Fibroblast of lung (primary cell): Measurements from ENCODE around the gene ACKR4. TPM values are rescaled to one million over a fixed set of nuclear protein-coding genes. Genes with fewer than 3 reads are reported as not detected.

ENCODE experiments used
- DNase-seq, 2 donors: peaks; one replicate each; pipeline versions ENCODE4 v3.0.0 to v3.0.0-alpha.2; 2010; ENCODE audit warnings: low read depth in 2 of 2
- H2AFZ ChIP-seq: 2 replicates; pipeline ENCODE4 v1.5.1; 2012; ENCODE audit warnings: low read length, control low read depth, inconsistent platforms
- H3K27ac ChIP-seq: 2 replicates; pipeline ENCODE4 v1.5.1; 2011; ENCODE audit warnings: low read length, control low read depth; ENCODE audit not compliant: insufficient read depth
- H3K27me3 ChIP-seq: 2 replicates; pipeline ENCODE4 v1.5.1; 2011; ENCODE audit warnings: mild to moderate bottlenecking, low read length; ENCODE audit not compliant: control insufficient read depth, insufficient read depth
- H3K36me3 ChIP-seq: 2 replicates; pipeline ENCODE4 v1.5.1; 2011; ENCODE audit warnings: low read length; ENCODE audit not compliant: control insufficient read depth, insufficient read depth
- H3K4me1 ChIP-seq: 2 replicates; pipeline ENCODE4 v1.5.1; 2011; ENCODE audit warnings: low read length; ENCODE audit not compliant: control insufficient read depth, insufficient read depth; ENCODE audit errors: extremely low read depth
- H3K4me2 ChIP-seq: 2 replicates; pipeline ENCODE4 v1.5.1; 2011; ENCODE audit warnings: low read length, control low read depth; ENCODE audit not compliant: insufficient read depth; ENCODE audit errors: extremely low read depth
- H3K4me3 ChIP-seq, 4 experiments: fragments of 200-600 bp in 1 of 4; sonication (generic) in 1 of 4; replicated peaks in 1 of 4; 2 replicates each; pipeline ENCODE4 v1.5.1; 2011 to 2016; ENCODE audit warnings: low read length in 4 of 4, low read depth in 3 of 4, mild to moderate bottlenecking in 3 of 4, control low read depth in 2 of 4, inconsistent platforms in 1 of 4, mixed read lengths in 1 of 4; ENCODE audit not compliant: insufficient read depth in 1 of 4; ENCODE audit errors: control extremely low read depth in 1 of 4
- H3K79me2 ChIP-seq: 2 replicates; pipeline ENCODE4 v1.5.1; 2012; ENCODE audit warnings: mild to moderate bottlenecking, low read length, inconsistent platforms; ENCODE audit not compliant: control insufficient read depth, insufficient read depth
- H3K9ac ChIP-seq: 2 replicates; pipeline ENCODE4 v1.5.1; 2011; ENCODE audit warnings: mild to moderate bottlenecking, low read length, control low read depth; ENCODE audit not compliant: insufficient read depth
- H3K9me3 ChIP-seq: 2 replicates; pipeline ENCODE4 v1.5.1; 2012; ENCODE audit warnings: low read depth, low read length; ENCODE audit not compliant: control insufficient read depth, insufficient read depth
- H4K20me1 ChIP-seq: 2 replicates; pipeline ENCODE4 v1.5.1; 2011; ENCODE audit warnings: low read length; ENCODE audit not compliant: control insufficient read depth, insufficient read depth; ENCODE audit errors: extremely low read depth
- CTCF ChIP-seq, 2 donors: IDR thresholded peaks in 1 of 2; conservative IDR thresholded peaks in 1 of 2; 1 replicate in 1 of 2; 2 replicates in 1 of 2; pipeline ENCODE4 v1.5.1; 2011 to 2012; ENCODE audit warnings: low read length in 2 of 2, control low read depth in 1 of 2, inconsistent platforms in 1 of 2, low read depth in 1 of 2, mild to moderate bottlenecking in 1 of 2
- EZH2 ChIP-seq: IDR thresholded peaks from 2 replicates; pipeline ENCODE4 v1.5.1; 2012; ENCODE audit warnings: low read length, control low read depth, mild to moderate bottlenecking; ENCODE audit errors: missing control alignments
- polyA plus RNA-seq, 2 donors: library from polyadenylated mRNA; depleted of rRNA in 1 of 2; stranded (reverse) in 1 of 2; unstranded in 1 of 2; fragments of >200 nt; gene quantifications; 2 replicates each; pipeline ENCODE4 v1.2.1, GENCODE V29; 2011 to 2012; ENCODE audit warnings: missing spikeins in 1 of 2
- total RNA-seq: library from RNA; depleted of rRNA; stranded (reverse); fragments of >200 nt; gene quantifications from 2 replicates; pipeline ENCODE4 v1.2.1, GENCODE V29; 2014

The ACKR4 gene
- total and polyA plus RNA-seq, 2 donors (not counting 1 experiment from before 2014, with no cell fraction given): 11.6 to 14.9 TPM

GRCh38 chr3:132645058-132645457 lies 48.0 kb downstream of the ACKR4 start:
- no peak overlapping the region for H3K4me2 ChIP-seq
- H2AFZ ChIP-seq: no peak overlapping the region
- no peak overlapping the region for H3K27ac ChIP-seq
- no peaks in the 10 kb centered on the region for H3K36me3 ChIP-seq
- H3K4me3 ChIP-seq: no peak overlapping the region
- H3K27me3 ChIP-seq: no peaks in the 10 kb centered on the region
- H3K4me1 ChIP-seq: no peaks in the 10 kb centered on the region
- DNase-seq: no peak
- no peaks in the 10 kb centered on the region for H3K79me2 ChIP-seq
- TF ChIP-seq CTCF (conservative IDR thresholded peaks at IDR 0.05 in 1 of 2, IDR thresholded peaks at IDR 0.05 in 1 of 2; ENCODE audit: low read depth in 1 of 2, low read length in 2 of 2) (no peak), EZH2 (no peak)
- H3K9me3 ChIP-seq: no peaks in the 10 kb centered on the region
- no peak overlapping the region for H3K9ac ChIP-seq
- H4K20me1 ChIP-seq: no peaks in the 10 kb centered on the region

GRCh38 chr3:132650153-132650552 lies 53.1 kb downstream of the ACKR4 start:
- H2AFZ ChIP-seq: no peak overlapping the region
- no peaks in the 10 kb centered on the region for H3K9me3 ChIP-seq
- no peak overlapping the region for H3K9ac ChIP-seq
- TF ChIP-seq EZH2 (no peak), CTCF (conservative IDR thresholded peaks at IDR 0.05 in 1 of 2, IDR thresholded peaks at IDR 0.05 in 1 of 2; ENCODE audit: low read depth in 1 of 2, low read length in 2 of 2) (no peak)
- no peaks in the 10 kb centered on the region for H3K27me3 ChIP-seq
- H3K79me2 ChIP-seq: no peaks in the 10 kb centered on the region
- H3K36me3 ChIP-seq: no peaks in the 10 kb centered on the region
- no peaks in the 10 kb centered on the region for H4K20me1 ChIP-seq
- H3K4me1 ChIP-seq: no peaks in the 10 kb centered on the region
- no peak overlapping the region for H3K4me3 ChIP-seq
- H3K27ac ChIP-seq: no peak overlapping the region
- no peak overlapping the region for H3K4me2 ChIP-seq
- DNase-seq: no peak

Other genes starting within 250 kb of the ACKR4 start
- gene DNAJC13, start 179.8 kb upstream of the ACKR4 start, total RNA-seq: 65.7 and 89.0 TPM in 2 replicates
- gene DNAJC13, start 179.8 kb upstream of the ACKR4 start, polyA plus RNA-seq: 50.8 and 56.3 TPM in 2 replicates
- gene ACAD11, start 62.5 kb downstream of the ACKR4 start, total RNA-seq: 44.9 and 101 TPM in 2 replicates
- gene ACAD11, start 62.5 kb downstream of the ACKR4 start, polyA plus RNA-seq: 15.6 and 27.9 TPM in 2 replicates
- 30.0 and 43.6 TPM in 2 replicates for gene UBA5, start 63.1 kb downstream of the ACKR4 start, total RNA-seq
- 37.3 and 47.5 TPM in 2 replicates for gene UBA5, start 63.1 kb downstream of the ACKR4 start, polyA plus RNA-seq
- 24.4 and 25.9 TPM in 2 replicates for gene NPHP3, start 125.1 kb downstream of the ACKR4 start, total RNA-seq
- 30.1 and 38.5 TPM in 2 replicates for gene NPHP3, start 125.1 kb downstream of the ACKR4 start, polyA plus RNA-seq